GM21526 (cell line): ENCODE data around the gene GZMM.

Experiments used
- ATAC-seq: cut with Tn5 transposase; IDR thresholded peaks from one replicate; pipeline ENCODE4 v1.9.1; 2021; ENCODE audit warnings: moderate library complexity; ENCODE audit not compliant: unreplicated experiment, low FRiP score

The GZMM gene

DNA sequence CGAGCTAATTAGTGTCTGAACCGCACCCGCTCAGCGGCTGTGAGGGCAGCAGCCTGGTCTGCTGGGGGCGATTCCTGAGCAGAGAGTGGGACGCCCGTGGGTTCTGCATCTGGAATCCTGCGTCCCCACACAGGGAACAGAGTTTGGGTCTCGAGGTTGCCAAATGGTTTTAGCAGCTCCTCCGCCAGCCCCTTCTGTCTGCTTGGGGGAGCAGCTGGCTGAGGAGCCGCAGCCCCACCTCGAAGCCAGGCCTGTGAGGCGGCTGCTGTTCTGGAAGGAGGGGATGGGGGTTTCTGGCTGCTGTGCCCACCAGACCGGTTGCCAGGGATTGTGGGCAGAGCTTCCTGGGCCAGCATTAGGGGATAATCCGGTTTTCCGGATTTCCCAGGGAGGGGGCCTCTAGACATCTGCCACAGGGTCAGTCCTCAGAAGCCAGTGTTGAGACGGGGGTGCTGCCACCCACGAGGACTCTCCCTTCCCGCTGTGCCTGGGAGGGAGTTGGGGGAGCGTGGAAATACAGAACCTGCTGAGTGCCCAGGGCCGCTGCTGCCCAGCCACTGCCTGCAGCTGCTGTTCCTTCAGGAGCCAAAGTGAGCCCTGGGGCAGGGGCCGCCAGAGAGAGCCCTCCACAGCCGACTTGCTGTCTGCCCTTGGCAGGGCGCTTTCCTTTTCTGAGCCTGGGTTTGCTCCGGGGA lies 10.3 kb upstream of the GZMM start:
- no peak for ATAC-seq

DNA sequence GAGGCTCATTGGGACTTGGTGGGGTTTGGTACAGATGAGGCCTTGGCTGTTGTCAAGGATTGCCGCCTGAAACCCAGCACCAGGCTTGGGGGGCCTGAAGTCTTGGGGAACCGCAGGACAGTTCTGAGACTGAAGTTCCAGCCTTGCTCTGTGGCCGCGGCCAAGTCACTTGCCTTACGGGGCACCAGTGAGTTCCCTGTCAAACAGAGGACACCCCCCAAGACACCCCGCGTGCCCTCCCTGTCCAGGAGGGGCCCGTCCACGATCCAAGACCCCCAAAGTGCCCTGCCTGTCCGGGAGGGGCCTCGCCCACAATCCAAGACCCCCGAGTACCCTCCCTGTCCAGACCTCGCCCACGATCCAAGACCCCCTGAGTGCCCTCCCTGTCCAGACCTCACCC lies 9.8 kb upstream of the GZMM start:
- ATAC-seq: no peak

GRCh38 chr19:535017-535835 lies 8.6 kb upstream of the GZMM start:
- no peak for ATAC-seq

- ATAC-seq: no peak
Measured at GRCh38 chr19:536031-536880, 7.6 kb upstream of the GZMM start.

DNA sequence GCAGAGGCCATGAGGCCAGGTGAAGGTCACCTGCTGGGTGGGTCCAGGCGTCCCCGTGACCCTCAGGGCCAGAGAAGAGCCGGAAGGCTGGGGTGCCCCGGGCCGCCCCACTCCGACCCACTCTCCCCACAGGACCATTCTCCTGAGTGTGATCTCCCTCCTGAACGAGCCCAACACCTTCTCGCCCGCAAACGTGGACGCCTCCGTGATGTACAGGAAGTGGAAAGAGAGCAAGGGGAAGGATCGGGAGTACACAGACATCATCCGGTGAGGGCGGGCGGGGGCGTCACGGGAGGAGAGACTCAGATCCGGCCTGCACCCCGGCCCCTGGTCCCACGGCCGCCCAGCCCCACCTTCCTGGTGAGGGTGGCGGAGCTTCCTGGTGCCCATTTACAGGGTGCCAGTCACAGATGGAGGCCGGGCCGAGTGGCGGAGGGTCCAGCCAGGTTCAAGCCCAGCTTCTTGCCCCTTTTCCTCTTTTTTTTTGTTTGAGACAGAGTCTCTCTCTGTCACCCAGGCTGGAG lies 6.9 kb upstream of the GZMM start:
- ATAC-seq: no peak

GRCh38 chr19:538641-539428 lies 5.0 kb upstream of the GZMM start:
- ATAC-seq: no peak

GRCh38 chr19:539429-540030 lies 4.3 kb upstream of the GZMM start:
- ATAC-seq: no peak

GRCh38 chr19:540867-541637 lies 2.8 kb upstream of the GZMM start:
- no peak for ATAC-seq

- no peak for ATAC-seq
Measured at GRCh38 chr19:541699-542098, 2.2 kb upstream of the GZMM start.

GRCh38 chr19:542173-542866 lies 1.5 kb upstream of the GZMM start:
- no peak for ATAC-seq

- ATAC-seq: no peak
Measured at GRCh38 chr19:547117-547516, 3.3 kb downstream of the GZMM start.

GRCh38 chr19:547836-548720 lies 4.2 kb downstream of the GZMM start:
- no peak for ATAC-seq

- no peak for ATAC-seq
Measured at GRCh38 chr19:548886-549830, 5.3 kb downstream of the GZMM start.

DNA sequence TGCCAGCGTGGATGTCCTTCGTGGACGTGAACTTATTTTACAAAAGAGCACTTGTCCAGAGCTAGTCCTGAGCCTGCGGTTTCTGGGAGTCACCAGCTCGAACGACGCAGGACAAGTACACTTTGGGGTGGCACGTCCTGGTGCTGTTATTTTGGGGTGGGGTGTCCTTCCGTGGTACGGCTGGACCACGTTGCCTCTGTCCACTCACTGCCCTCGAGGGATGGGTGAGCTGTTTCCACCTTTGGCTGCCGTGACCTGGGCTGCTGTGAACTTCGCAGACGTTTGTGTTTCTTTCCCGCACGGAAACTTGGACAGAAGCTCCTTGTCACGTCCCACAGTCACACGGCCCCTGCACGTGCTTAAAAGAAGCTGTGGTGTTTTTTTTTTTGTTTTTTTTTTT lies 11.0 kb downstream of the GZMM start:
- no peak for ATAC-seq

- no peak for ATAC-seq
Measured at GRCh38 chr19:555474-555808, 11.6 kb downstream of the GZMM start.

DNA sequence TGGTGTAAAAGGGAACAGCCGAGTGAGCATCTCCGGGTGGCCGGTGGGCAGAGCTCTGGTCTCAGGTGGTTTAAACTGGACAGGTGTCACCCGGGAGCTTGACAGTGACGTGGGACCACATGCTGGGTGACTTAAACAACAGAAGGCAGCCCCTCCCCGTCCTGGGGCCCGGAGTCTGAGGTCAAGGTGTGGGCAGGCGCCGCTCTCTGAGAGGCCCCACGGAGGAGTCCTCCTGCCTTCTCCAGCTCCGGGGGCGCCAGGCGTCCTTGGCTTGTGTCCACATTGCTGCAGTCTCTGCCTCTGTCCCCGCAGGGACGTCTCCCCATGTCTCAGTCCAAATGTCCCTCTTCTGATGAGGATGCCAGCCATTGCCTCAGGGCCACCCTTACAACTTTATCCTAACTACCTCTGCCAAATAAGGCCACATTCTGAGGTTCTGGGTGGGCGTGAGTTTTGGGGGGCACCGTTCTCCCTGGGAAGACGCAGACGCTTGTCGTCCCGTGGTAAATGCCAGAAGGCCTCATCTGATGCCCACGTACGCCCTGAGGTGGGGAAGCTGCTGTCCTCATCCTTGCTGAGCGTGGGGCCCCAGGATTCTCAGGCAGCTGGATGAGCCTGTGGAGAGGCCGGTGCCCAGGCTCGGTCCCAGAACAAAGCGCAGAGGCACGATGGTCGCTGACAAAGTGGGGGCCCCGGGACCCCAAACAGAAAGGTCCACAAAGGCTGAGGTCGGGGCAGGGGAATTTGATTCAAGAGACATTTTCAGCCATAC lies 12.9 kb downstream of the GZMM start:
- ATAC-seq: no peak
